Activated CD4-positive, alpha-beta T cell treated with anti-CD3 and anti-CD28 coated beads, Interleukin-10, Interleukin-2, amounts not matched to agents 100 ng/mL and 50 ng/mL, durations not matched to agents 16 hours and 8 hours (primary cell): ENCODE measurements around the gene NOC4L.

Experiments
- DNase-seq: peaks from one replicate; pipeline ENCODE4 v3.0.0-alpha.2; 2020

Gene NOC4L

GRCh38 chr12:132171293-132171967 is 27.2 kb downstream of the NOC4L start:
- DNase-seq: no peak

- DNase-seq: no peak
Measured at GRCh38 chr12:132171968-132172521, 27.8 kb downstream of the NOC4L start.

GRCh38 chr12:132172619-132173018 is 28.4 kb downstream of the NOC4L start:
- DNase-seq: no peak

GRCh38 chr12:132173135-132174014 is 29.1 kb downstream of the NOC4L start:
- no peak for DNase-seq

GRCh38 chr12:132174015-132174838 is 30.0 kb downstream of the NOC4L start:
- no peak for DNase-seq

- no peak for DNase-seq
Measured at GRCh38 chr12:132174839-132175490, 30.7 kb downstream of the NOC4L start.

- DNase-seq: no peak
Measured at GRCh38 chr12:132175496-132176384, 31.5 kb downstream of the NOC4L start.

- DNase-seq: no peak
Measured at GRCh38 chr12:132176385-132176919, 32.2 kb downstream of the NOC4L start.

- no peak for DNase-seq
Measured at GRCh38 chr12:132176920-132177551, 32.8 kb downstream of the NOC4L start.

- DNase-seq: no peak
Measured at GRCh38 chr12:132178316-132178715, 34.1 kb downstream of the NOC4L start.

GRCh38 chr12:132178801-132179401 is 34.6 kb downstream of the NOC4L start:
- DNase-seq: peak; percentile 44

- no peak for DNase-seq
Measured at GRCh38 chr12:132179431-132180362, 35.4 kb downstream of the NOC4L start.

- DNase-seq: no peak
Measured at GRCh38 chr12:132180648-132181546, 36.6 kb downstream of the NOC4L start.

GRCh38 chr12:132181570-132182200 is 37.4 kb downstream of the NOC4L start:
- no peak for DNase-seq

GRCh38 chr12:132182206-132182710 is 38.0 kb downstream of the NOC4L start:
- DNase-seq: no peak

GRCh38 chr12:132182711-132183365 is 38.6 kb downstream of the NOC4L start:
- no peak for DNase-seq

- no peak for DNase-seq
Measured at GRCh38 chr12:132185705-132186104, 41.4 kb downstream of the NOC4L start.
